GM23248 (cell line): ENCODE results near the gene PDK4. TPM values are rescaled to one million over a fixed set of nuclear protein-coding genes. Genes with fewer than 3 reads are reported as not detected.

Experiments used
- DNase-seq: peaks from one replicate; pipeline ENCODE4 v3.0.0-alpha.2; 2015
- H2AFZ ChIP-seq: fragments of 200-600 bp; sonication (generic); 2 replicates; pipeline ENCODE4 v1.6.1; 2016; ENCODE audit warnings: antibody characterized with exemption
- H3F3A ChIP-seq: fragments of 200-600 bp; sonication (generic); 2 replicates; pipeline ENCODE4 v1.6.1; 2016; ENCODE audit warnings: mild to moderate bottlenecking, antibody characterized with exemption, mixed run types; ENCODE audit not compliant: insufficient read depth
- H3K27ac ChIP-seq: fragments of 200-600 bp; sonication (generic); 2 replicates; pipeline ENCODE4 v1.5.1; 2016; ENCODE audit warnings: mild to moderate bottlenecking
- H3K27me3 ChIP-seq: fragments of 200-600 bp; sonication (generic); replicated peaks from 2 replicates; pipeline ENCODE4 v1.6.1; 2016; ENCODE audit warnings: mild to moderate bottlenecking; ENCODE audit not compliant: insufficient read depth
- H3K36me3 ChIP-seq: fragments of 200-600 bp; sonication (generic); 2 replicates; pipeline ENCODE4 v1.6.1; 2016; ENCODE audit warnings: low read depth, mild to moderate bottlenecking
- H3K4me1 ChIP-seq: fragments of 200-600 bp; sonication (generic); 2 replicates; pipeline ENCODE4 v1.6.1; 2016; ENCODE audit warnings: mild to moderate bottlenecking; ENCODE audit not compliant: insufficient read depth
- H3K4me2 ChIP-seq: fragments of 200-600 bp; sonication (generic); one replicate; pipeline ENCODE4 v1.6.1; 2016; ENCODE audit warnings: mild to moderate bottlenecking; ENCODE audit not compliant: unreplicated experiment
- H3K4me3 ChIP-seq: fragments of 200-600 bp; sonication (generic); 2 replicates; pipeline ENCODE4 v1.5.1; 2016; ENCODE audit warnings: mild to moderate bottlenecking
- H3K79me2 ChIP-seq: fragments of 200-600 bp; sonication (generic); 2 replicates; pipeline ENCODE4 v1.6.1; 2016; ENCODE audit warnings: mild to moderate bottlenecking; ENCODE audit not compliant: insufficient read depth
- H3K9ac ChIP-seq: fragments of 200-600 bp; sonication (generic); 2 replicates; pipeline ENCODE4 v1.6.1; 2016; ENCODE audit warnings: mild to moderate bottlenecking
- H3K9me2 ChIP-seq: fragments of 200-600 bp; sonication (generic); 2 replicates; pipeline ENCODE4 v1.6.1; 2016; ENCODE audit warnings: mixed run types, mild to moderate bottlenecking, moderate library complexity; ENCODE audit not compliant: insufficient read depth
- H3K9me3 ChIP-seq: fragments of 200-600 bp; sonication (generic); one replicate; pipeline ENCODE4 v1.6.1; 2017; ENCODE audit warnings: low read depth
- H4K20me1 ChIP-seq: fragments of 200-600 bp; sonication (generic); 2 replicates; pipeline ENCODE4 v1.6.0; 2016; ENCODE audit not compliant: insufficient read depth
- EZH2 ChIP-seq: fragments of 200-600 bp; sonication (generic); IDR thresholded peaks from 2 replicates; pipeline ENCODE4 v1.6.1; 2018; ENCODE audit warnings: antibody characterized with exemption, mild to moderate bottlenecking; ENCODE audit not compliant: insufficient read depth, poor library complexity, severe bottlenecking
- EZH2phosphoT487 ChIP-seq: fragments of 200-600 bp; sonication (generic); IDR thresholded peaks from 2 replicates; pipeline ENCODE4 v1.6.1; 2018; ENCODE audit warnings: antibody characterized with exemption, moderate library complexity, mild to moderate bottlenecking, low read depth; ENCODE audit not compliant: insufficient read depth
- WGBS, 2 experiments: methylation state at CpG; one replicate each; pipeline ENCODE4 v1.1.6; 2015 to 2017; ENCODE audit warnings: low lambda C conversion rate in 2 of 2, low coverage in 1 of 2; ENCODE audit errors: missing lambda C conversion rate in 2 of 2; 5-methylcytosine and 5-hydroxymethylcytosine counted together
- in situ Hi-C: fragments of 300-500 bp; cut with MboI; formaldehyde crosslinking; loops from 2 replicates; pipeline ENCODE4 v1.15.0; 2020
- polyA plus RNA-seq: library from polyadenylated mRNA; unstranded; fragments of >200 nt; fragmentation: Nextera tagmentation; extraction: Ambion mirVana; gene quantifications from 2 replicates; pipeline ENCODE4 v1.2.1, GENCODE V29; 2016
- total RNA-seq: library from RNA; depleted of rRNA; stranded (reverse); fragments of >200 nt; shearing (Covaris generic); gene quantifications from 2 replicates; pipeline ENCODE4 v1.2.3, GENCODE V29; 2014

PDK4 gene
- total and polyA plus RNA-seq, 2 experiments from 2014 or later, result 1.4 to 1.5 TPM

DNA sequence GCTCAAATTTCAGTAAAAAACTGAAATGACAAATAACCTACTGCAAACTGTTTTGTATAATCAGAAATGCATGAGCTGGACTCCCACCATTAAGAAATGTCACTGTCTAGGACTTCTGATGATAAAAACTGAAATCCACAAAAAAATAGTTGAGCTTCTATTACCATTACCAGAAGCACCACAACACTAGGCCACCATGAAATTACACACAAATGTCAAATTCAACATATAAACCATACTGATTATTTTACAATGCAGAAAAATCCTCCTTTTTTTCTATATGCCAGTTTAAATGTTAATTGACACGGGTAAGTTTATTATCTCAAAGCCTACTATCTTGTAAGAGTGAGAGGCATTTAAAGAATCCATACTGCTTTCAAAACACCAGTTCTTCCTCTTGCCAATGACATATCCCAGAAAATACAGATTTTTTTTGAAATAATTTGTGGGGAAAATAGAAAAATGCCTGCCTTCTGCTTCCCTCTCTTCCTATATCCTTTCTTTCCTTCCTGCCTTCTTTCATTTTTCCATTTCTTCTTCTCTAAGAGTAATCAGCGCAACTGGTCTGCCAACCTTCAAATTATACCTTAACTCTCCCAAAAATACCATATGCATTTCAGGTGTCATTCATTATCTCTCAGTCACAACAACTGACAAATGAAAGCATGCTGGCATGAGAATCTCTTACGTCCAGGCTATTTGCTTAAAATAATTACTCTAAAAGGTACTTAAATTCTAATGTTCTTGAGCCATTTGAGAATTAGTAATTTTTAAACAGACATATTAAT lies 12.3 kb downstream of the PDK4 start:
- H3K9ac ChIP-seq, result no peak overlapping the region
- H3K36me3 ChIP-seq, result no peaks in the 10 kb centered on the region
- no peaks in the 10 kb centered on the region for H3K4me1 ChIP-seq
- H3K9me3 ChIP-seq, result no peaks in the 10 kb centered on the region
- in situ Hi-C loops, result no loop called here
- no peak overlapping the region for H3K4me2 ChIP-seq
- H2AFZ ChIP-seq, result no peak overlapping the region
- no peak overlapping the region for H3K4me3 ChIP-seq
- H3K27ac ChIP-seq, result no peak overlapping the region
- H3K79me2 ChIP-seq, result no peaks in the 10 kb centered on the region
- TF ChIP-seq EZH2, result no peak
- no peak for TF ChIP-seq EZH2phosphoT487
- DNase-seq, result no peak
- no peaks in the 10 kb centered on the region for H4K20me1 ChIP-seq
- H3K27me3 ChIP-seq, result no peaks in the 10 kb centered on the region
- H3K9me2 ChIP-seq, result no peaks in the 10 kb centered on the region
- H3F3A ChIP-seq, result no peaks in the 10 kb centered on the region
- WGBS, 2 experiments, result 75 to 83% methylated on average over 3 of the region's 3 CpGs

DNA sequence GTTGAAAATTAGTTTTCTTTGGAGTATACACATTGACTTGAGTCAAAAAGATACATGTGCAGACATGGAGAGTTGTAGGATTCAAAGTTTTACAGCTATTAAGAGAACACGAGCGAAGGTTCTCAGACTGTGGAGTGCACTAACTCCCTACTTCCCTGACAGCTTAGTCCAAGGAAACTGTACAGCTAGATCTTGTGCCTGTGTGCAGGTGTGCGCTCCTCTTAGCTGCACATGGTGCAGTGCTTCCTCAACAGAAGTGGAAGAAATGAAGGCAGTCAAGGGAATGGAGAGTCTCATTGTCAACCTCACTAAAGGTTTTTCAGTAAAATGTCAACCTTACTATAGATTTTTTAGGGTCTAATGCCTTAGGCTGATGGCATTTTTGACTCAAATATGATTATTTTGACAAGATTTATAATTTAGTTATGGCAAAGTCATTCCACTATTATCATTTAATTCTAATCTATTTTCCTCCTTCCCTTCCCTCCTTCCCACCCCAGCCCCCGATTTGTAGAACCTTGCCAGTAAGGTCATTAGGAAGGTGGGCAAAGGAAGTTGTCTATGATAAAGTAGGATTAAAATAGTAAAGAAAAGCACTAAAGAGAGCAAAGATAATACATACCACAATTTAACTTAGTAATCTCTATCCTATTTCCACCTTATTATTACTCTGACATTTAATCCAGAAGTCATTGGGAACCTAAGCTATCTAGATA lies 13.6 kb downstream of the PDK4 start:
- H3K4me2 ChIP-seq, result no peak overlapping the region
- no peak for DNase-seq
- no peak overlapping the region for H3K4me3 ChIP-seq
- no peaks in the 10 kb centered on the region for H3K36me3 ChIP-seq
- TF ChIP-seq EZH2phosphoT487 (no peak), EZH2 (no peak)
- in situ Hi-C loops, result no loop called here
- H3K27ac ChIP-seq, result no peak overlapping the region
- H3K9me2 ChIP-seq, result no peaks in the 10 kb centered on the region
- no peaks in the 10 kb centered on the region for H3K79me2 ChIP-seq
- no peak overlapping the region for H3K9ac ChIP-seq
- no peaks in the 10 kb centered on the region for H3F3A ChIP-seq
- H3K27me3 ChIP-seq, result no peaks in the 10 kb centered on the region
- H2AFZ ChIP-seq, result no peak overlapping the region
- 95 to 99% methylated on average over 4 of the region's 4 CpGs for WGBS, 2 experiments
- no peaks in the 10 kb centered on the region for H4K20me1 ChIP-seq
- no peaks in the 10 kb centered on the region for H3K9me3 ChIP-seq
- H3K4me1 ChIP-seq, result no peaks in the 10 kb centered on the region

DNA sequence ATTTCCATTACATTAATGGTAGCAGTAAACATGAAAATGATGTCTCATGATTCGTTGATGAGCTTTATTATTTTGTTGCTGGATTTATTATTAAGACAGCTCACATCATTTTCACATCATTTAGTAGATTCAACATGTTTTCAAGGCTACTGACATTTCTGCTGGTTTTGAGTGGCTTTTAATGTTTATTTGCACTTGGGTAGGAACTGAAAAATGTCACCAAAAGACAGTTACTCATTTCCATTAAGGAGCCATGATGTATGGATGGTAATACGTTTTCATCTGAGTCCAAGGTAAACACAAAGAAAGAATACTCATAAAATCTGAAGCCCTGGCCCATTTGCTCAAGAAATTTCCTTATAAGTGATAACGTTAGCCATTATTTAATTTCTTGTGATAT lies 14.8 kb downstream of the PDK4 start:
- no peak overlapping the region for H3K27ac ChIP-seq
- no peaks in the 10 kb centered on the region for H3K9me3 ChIP-seq
- no peak overlapping the region for H2AFZ ChIP-seq
- no peak overlapping the region for H3K9ac ChIP-seq
- 43 to 49% methylated on average over 3 of the region's 3 CpGs for WGBS, 2 experiments
- H4K20me1 ChIP-seq, result no peaks in the 10 kb centered on the region
- in situ Hi-C loops, result no loop called here
- H3K27me3 ChIP-seq, result no peaks in the 10 kb centered on the region
- H3K9me2 ChIP-seq, result no peaks in the 10 kb centered on the region
- no peaks in the 10 kb centered on the region for H3K4me1 ChIP-seq
- H3K79me2 ChIP-seq, result no peaks in the 10 kb centered on the region
- no peak overlapping the region for H3K4me2 ChIP-seq
- no peaks in the 10 kb centered on the region for H3F3A ChIP-seq
- H3K4me3 ChIP-seq, result no peak overlapping the region
- TF ChIP-seq EZH2phosphoT487 (no peak), EZH2 (no peak)
- no peaks in the 10 kb centered on the region for H3K36me3 ChIP-seq
- DNase-seq, result no peak

DNA sequence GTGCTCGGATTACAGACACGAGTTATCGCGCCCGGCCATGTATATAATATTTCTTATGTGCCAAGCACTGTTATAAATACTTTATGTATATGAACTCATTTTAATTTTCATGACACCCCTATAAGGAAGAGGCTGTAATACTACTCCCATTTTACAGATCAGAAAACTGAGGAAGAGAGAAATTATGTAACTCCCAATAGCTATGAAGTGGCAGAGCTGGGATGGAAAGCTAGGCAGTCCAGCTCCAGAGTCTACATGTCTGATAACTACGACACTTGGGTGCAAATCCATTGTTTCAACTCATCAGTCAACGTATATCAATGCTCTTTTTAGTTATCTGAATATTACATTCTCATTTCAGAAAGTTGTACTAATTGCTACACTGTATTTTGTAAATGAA lies 17.0 kb downstream of the PDK4 start:
- Histone ChIP-seq H3K79me2 (no peaks in the 10 kb centered on the region), H3K9me2 (no peaks in the 10 kb centered on the region), H3K4me1 (no peaks in the 10 kb centered on the region), H4K20me1 (no peaks in the 10 kb centered on the region), H3K36me3 (no peaks in the 10 kb centered on the region), H3K9ac (no peak overlapping the region), H2AFZ (no peak overlapping the region), H3K27me3 (no peaks in the 10 kb centered on the region), H3K9me3 (no peaks in the 10 kb centered on the region), H3K4me3 (no peak overlapping the region), H3F3A (no peaks in the 10 kb centered on the region), H3K4me2 (no peak overlapping the region), H3K27ac (no peak overlapping the region)
- in situ Hi-C loops, result no loop called here
- WGBS, 2 experiments, result 95% methylated on average over 7 of the region's 7 CpGs
- no peak for DNase-seq
- no peak for TF ChIP-seq EZH2
- no peak for TF ChIP-seq EZH2phosphoT487
